Renal cortical epithelial cell (primary cell): ENCODE data around the gene RBPJL. TPM values are rescaled to one million over a fixed set of nuclear protein-coding genes. Genes with fewer than 3 reads are reported as not detected.
"Not testable (repeated sequence)": the region's sequence is repeated elsewhere in the genome, so short reads cannot be mapped to it uniquely, and the experiment has no call there.

Source experiments
- DNase-seq: peaks from one replicate; pipeline ENCODE4 v3.0.0-alpha.2; 2011; ENCODE audit warnings: low read depth
- total RNA-seq: library from RNA; depleted of rRNA; stranded (reverse); fragments of >200 nt; gene quantifications from 2 replicates; pipeline ENCODE4 v1.2.3, GENCODE V29; 2014

RBPJL gene
- total RNA-seq, 1 donor from 2014 or later: not detected

DNA sequence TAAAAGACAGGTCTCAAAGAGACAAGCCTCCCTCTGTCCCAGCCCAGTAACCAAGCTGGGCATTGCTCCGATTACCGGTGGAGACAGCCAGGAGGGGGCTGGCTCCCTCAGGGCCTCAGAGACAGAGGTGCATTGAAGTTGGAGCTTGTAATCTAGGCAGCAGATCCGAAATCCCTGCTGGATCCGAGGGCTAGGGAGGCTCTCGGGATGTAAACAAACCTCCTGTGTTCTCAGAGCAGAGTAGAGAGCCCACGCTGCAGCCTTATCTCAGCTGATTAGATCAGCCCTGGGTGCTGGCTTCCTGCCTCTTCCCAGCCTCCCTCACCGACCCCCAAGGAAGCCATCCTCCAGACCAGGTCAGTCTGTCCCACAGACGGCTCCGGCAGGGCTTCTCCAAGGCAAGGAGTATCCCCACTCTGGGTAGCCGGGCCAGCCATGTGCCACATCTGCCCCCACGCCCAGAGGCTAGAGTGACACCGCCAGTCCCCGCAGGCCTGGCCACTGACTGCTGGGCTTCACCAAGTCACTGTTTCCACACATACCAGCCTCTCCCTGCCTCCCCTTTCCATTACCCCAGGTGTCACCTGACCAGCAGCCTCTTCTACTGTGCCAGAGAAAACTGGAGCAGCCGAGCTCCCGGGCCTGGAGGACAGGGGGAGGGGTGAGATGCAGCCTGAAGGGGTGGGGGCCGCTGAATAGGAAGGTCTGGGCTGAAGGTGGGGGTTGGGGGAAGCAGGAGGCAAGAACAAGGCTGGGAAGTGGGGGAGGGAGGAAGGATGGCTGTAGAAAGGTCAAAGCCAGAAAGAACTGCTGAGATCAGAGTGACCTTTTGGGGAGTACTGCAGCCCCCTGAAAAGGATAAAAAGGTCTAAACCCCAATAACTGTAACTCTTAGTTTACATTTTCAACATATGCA lies 35.6 kb downstream of the RBPJL start:
- DNase-seq: peak; percentile 81

DNA sequence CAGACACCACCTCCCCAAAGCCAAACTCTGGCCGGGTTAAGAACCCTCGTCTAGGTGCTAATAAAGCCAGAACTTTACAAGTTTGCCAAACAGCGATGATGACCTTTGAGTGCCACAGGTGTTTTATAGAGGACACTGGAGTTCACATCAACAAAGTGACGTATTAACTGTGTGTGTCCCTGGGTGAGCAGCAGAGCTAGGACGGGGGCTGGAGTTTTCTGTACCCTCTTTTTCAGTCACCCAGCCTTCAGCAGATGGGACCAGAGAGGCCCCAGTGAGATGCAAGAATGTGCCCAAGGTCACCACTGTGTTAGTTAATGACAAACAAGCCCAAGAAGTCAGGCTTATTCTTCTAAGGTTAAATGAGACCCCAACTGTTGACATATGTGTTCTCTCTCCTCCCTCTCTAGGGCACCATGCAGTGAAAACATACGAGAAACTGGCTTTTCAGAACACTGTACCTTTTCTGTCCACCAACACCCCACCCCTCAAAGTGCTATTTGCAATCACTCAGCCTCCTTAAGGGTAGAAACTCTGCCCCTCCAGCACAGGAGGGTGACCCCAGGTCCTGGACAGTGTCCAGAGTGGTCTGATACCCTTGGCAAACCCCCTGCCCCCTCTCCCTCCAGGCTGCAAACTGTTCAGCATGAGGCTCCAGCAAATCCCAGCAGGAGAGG lies 36.4 kb downstream of the RBPJL start:
- no peak for DNase-seq

DNA sequence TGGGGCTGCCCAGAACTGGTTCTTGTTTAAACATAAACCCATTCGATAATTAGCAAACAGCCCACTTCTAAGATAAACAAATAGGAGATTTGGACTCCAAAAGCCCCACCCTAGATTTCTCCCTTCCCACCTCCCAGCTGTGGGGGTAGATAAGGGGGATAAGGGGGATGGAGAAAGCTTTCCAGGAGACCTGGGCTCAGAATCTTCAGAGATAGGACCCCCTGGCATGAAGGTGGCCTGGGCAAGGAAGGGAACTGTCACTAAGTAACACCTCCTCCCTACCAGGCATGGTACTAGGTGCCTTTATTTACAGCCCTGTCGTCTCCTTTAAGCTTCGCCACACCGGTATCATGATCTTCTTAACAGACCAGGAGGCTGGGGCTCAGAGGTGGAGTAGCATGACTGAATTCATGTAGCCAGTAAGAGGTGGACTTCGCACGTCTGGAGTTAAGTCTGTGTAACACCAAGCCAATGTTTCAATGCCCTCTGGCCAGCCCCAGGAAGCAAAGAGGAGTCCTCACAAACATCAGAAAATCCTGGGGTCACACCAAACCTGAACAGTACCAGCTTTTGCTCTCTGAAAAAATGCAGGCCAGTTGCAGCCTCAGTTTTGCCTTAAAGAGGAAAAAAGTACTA lies 37.0 kb downstream of the RBPJL start:
- peak; percentile 82 for DNase-seq

DNA sequence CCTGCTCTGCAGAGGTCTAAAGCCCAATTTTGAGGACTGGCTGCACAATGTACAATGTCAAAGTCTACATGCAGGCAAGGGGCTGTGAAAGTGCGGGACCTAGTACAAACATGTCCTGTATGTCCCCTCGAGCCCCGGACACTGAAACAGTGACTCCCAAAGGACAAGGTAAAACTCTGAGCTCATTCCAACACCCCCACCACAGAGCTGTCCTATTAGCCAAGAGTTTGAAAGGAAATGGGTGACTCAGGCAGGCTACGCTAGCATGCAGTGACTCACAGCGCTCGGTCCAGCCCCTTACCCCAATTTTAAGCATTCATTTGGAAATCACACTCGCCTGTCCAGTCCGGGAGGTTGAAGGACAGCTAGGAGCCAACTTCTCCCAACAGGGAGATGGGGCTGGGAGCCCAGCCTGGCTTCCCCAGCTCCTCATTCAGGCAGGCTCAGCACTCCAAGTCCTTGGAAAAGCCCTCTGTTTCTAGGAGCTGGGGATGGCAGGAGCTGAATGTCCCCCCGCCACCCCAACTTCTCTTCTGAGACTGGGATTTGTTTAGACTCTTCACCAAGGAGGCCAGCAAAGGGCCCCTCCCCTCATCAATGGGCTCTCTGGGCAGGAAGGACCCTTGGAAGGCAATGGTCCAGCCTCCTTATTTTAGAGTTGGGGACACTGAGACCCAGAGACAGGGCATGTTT lies 37.7 kb downstream of the RBPJL start:
- peak; percentile 93 for DNase-seq

DNA sequence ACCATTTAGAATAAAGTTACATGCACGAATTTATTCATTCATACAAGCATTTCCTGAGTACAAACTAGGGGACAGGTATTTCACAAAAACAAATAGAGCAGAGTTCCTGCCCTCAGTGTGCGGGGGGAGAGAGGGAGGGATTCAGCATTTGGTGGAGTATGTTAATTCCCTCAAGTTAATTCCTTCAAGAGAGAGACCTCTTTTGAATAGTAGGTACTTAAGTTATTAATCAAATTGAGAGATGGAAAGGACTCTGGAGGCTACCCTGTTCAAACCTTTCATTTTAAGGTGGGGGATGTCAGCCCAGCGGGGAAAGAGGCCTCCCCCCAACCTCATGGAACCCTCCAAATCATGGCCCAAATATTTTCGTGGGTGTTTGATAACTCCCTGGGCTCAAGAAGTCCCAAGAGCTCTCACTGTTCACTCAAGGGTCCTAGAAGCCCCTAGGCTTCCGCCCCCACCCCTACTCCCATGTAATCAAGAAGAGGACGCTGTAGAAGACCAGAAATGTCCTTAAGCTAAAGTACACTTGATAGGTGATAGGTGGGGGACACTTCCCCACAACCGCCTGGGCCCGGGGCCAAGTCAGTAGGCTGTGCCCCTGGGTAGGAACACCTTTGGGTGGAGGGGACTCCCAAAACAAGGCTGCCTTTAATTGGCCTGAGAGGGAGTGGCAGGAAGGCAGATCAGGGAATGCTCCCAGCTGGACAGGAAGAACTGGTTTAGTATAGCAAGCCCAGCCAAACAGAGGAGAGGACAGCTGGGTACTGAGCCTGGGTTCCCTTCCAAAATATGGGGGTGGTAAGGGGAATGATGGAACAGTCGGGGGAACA lies 38.7 kb downstream of the RBPJL start:
- DNase-seq: peak; percentile 40

DNA sequence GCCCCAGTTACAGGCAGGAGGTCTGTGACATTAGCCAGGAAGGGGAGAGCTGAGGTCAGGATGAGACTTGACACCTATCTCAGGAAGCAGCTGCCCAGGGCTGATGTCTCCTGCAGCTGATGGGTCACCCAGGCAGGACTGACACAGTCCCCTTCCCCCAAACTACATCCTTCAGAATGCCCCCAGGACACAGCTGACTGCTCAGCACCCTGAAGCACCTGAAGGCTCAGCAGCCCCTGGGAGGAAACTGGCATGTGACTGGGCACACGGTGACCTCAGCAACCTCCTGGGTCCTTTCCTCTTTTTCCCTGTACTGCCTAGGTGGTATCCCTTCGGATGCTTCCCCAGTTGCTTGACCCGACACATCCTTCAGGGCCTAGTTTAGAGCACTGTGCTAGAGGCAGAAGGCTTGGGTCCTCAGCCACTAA lies 39.7 kb downstream of the RBPJL start:
- DNase-seq: no peak

DNA sequence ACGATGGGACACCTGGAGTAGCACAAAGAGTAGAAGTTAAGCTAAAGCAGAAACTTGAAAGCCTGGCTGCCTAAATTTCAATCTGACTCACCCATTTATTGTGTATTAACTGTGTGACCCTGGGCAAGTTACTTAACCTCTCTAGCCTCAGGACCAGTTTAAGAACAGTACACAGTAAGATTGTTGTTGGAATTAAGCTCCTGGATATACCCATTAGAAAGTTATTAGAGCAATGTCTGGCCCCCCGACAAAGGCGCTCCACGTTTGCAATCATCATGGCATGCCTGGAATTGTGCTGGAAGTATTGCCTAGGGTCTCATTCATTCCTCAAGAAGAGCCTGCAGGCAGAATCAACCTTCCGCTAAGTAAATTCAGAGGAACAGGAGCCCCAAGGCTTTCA lies 40.2 kb downstream of the RBPJL start:
- peak; percentile 27 for DNase-seq

DNA sequence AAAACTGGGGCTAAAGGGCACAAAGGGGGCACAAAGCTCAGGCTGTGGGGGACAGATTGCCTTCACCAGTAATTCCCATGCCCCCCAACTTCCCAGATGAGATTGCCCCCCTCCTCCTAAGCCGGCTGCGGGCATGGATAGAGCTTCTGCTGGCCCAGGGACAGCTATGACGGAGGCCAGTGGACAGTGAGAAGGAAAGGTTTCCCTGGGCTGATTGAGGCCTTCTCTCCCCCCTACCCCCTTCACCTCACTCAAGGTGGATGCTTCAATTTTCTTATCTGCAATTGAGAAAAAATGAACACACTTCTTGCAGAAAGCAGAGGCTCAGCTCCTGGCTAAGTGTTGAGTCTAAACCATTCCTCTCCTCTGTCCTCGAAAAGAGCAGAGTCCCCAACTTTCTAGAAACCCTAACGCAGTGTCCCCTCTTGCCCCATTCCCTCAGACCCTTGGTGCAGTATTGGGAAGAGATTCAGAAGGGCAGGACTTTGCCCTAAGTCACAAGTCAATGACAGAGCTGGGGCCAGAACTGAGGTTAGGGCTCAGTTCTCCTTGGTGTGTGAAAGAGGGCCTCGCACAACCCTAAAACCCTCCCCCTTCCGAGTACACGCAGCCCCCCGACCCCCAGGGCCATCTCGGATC lies 40.8 kb downstream of the RBPJL start:
- no peak for DNase-seq

DNA sequence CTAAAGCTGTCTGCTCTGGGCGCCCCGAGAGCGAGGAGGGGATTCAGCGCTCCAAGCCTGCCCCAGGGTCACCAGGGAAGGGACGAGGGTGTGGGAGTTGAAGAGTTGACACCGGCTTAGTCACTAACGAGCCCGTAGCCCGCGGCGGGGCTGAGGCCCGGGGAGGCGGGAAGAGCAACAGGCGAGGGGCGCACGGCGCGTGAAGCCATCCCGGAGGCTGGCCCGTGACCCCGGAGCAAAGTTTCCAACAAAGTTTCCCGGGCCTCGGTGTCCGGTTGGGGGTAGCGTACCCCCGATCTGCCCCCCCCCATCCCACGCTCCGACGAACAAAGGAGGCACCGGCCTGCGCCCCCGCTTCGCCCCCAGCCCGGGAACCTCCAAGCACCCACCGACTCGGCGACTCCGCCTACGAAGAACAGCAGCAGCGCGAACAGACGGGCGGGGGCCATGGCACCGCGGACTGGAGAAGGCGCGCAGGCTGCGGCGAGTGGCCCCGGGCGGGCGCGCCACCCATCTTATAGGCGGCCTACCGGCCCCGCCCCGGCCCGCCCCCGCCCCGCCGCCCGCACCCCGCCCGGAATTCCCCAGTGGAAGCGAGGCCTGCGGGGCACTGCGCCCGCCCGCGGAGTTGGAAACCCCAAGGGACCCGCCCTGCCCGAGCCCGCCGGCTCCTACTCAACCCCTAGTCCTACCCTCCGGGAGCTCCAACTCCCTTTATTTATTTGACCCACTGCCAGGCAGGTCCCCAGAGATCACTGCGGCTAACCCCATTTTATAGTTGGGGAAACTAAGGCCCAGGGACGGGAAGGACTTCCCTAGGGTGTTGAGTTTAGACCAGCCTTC lies 41.5 kb downstream of the RBPJL start, which contains the start of gene SDC4:
SDC4 (minus strand) TSS at position 489 of the 843 bp plus-strand sequence; CDS start at position 449, 40 bp downstream.
- peak; percentile 43 for DNase-seq

DNA sequence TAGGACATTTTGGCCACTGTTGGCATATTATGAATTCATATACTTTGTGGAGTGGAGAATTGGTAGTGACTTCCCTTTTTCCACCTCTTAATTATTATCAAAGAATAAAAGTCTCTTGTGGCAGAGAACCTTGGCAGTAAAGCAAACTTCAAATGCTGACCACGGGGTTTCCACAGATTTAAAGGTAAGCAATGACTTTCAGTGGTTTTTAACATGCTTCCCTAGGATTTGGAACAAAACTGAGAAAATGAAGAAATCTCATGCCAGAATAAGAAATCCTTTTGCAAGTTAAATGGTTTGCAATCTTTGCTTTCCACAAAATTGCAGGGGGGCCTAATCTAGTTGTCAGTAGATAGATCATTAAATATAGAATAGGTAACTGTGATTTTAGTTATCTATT lies 43.6 kb downstream of the RBPJL start:
- DNase-seq: no peak

DNA sequence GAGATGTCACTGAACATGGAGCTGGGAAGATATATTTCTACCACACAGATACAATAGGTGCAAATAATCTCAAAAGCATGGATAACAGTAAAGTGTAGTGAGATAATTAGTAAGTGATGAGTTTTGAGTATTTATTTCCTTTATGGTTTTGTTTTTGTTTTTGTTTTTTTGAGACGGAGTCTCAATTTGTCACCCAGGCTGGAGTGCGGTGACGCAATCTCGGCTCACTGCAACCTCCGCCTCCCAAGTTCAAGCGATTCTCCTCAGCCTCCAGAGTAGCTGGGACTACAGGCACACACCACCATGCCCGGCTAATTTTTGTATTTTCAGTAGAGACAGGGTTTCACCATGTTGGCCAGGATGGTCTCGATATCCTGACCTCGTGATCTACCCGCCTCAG lies 44.2 kb downstream of the RBPJL start:
- not testable (repeated sequence) for DNase-seq

DNA sequence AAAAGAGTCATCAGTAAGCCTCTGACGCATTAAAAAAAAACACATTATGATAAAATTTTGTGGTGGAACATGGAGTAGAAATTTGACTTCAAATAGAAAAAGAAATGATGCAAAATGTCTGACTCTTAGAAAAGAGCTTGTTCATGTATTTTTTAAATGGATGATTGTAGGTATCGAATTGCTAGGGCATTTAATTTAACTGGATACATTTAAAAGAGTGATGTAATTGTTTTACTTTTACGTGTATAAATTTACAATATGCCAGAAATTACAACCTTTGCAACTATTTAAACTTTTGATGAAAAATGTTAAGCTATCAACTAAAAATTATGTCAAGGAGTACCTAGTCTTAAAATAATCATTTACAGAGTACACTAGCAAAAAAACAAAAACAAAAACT lies 46.1 kb downstream of the RBPJL start:
- DNase-seq: no peak

DNA sequence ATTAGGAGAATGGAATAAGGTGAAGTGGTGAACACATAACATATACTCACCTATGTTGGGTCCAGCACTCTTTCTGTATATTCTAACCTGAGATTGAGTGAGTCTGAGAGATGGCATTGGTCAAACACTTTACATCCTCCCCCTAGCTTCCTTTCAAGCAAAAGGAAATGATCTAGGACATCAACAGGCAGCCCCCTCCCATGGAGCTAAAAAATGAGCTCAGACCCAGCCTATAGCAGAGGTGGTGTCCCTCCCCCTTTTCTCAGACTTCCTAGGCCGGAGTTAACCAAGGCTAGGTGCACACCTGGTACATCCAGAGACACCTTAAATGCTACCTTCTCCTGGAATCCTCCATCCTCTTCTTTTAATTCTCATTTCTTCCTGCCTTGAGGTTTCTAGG lies 47.1 kb downstream of the RBPJL start:
- DNase-seq: no peak

DNA sequence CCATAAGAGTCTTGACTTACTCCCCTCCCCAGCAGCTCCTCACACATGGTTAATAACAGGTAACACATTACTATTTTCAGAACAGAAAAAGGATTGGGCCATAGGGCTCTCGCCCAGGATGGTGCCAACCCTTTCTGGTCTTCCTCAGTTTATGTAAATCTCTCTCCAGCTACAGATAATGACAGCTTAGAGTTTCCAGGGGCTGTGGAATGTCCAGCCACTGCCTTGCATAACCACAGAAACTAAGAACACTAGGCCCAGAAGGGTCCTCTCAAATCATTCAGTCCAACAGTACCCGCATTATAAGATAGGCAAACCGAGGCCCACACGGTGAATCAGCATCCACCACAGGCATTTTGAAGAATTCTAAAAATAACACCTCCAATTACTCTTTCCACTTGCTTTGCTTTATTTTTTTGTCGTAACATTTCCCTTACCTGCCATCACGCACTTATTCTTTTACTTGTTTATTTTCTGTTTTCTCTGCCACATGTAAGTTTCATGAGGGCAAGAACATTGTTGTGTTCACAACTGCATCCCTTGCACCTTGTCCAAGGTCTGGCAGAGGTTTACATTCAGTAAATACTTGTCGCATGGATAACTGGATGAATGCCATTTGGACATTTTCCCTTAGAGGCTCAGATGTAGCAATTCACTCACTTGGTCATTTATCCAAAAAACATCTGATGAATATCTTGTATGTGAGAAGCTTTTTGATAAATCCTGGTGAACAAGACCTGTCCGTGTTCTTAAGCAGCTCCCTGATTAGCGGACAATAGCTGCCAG lies 48.0 kb downstream of the RBPJL start:
- no peak for DNase-seq

DNA sequence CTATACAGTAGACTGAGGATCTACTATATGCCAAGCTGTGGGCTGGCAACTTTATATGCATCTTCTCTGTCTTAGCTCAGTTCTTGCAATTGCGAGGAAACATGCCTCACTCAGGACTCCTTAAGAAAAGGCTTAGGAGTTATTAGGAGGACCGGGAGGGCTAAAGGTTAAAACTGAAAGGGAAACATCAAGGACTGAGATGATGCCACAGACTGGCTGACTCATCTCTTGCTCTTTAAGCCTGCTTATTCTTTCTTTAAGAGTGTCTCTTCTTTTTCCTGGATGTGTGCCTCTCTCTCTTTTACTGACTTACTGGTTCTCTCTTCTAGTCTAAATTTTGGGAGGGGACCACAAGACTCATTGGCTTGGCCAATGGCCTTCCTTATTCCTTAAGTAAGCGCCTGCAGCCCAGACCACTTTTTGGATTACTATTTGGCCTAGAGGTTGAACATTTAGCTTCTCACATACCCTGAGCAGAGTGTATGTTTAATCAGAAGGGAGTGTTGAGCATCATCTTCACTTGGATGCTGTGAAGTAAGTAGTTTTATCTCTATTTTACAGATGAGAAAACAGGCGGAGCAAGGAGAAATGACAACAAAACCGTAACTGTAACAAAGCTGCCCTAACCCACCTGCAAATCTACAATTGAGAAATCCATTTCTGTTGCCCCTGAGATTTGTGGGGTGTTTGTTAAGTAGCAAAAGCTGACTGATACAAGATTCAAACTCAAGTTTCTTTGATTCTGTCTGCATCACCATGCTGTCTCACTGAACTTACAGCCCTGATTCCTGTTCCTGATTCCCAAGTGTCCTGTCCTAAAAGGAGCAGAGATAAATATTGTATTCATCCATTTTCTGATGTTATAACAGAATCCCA lies 48.8 kb downstream of the RBPJL start:
- peak; percentile 74 for DNase-seq

DNA sequence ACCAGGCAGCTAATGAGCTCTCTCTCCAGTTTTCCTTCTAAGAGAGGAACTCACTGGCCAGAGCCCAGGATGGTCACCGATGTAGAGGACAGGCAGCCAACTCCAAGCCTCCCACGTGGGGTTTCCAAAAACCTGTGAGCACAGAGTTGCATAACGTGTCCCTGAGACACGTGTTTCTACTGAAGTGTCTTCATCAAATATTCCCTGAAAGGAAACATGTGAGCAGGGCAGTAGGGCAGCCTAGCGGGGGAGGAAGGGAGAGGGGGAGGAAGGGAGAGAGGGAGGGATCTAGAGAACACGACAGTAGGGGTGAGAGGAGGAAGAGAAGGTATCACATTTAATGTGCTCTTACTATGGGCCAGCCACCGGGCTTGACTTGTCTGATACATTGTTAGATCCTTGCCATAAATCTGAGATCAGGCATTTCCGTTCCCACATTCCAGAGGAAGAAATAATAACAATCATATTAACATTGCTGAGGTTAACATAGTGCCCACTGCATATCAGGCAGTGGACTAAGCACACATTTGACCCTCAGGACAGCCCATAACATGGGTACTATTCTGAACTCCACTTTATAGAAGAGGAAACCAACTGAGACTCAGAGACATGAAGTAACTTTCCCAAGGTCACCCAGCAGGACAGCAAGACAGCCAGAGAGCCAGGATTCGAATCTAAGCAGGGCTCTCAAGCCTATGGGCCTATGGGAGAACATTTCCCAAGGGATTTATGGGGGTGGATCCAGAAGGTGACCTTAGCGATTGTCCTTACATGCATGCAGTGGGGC lies 51.8 kb downstream of the RBPJL start:
- DNase-seq: peak; percentile 75

DNA sequence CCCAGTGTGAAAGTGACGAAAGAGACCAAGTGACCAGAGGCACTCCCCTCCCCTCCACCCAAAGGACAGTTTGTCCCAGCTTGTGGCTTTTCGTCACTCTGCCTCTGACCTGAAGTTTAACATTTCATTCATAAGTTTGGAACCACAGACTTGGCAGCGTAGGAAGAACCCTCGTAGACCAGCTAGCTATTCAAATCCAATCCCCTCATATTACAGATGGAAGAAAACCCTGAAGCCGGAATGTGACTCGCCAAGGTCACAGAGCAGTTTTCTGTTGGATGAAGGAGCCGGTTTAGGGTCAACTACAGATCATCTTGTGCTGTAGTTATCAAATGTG lies 52.4 kb downstream of the RBPJL start:
- DNase-seq: no peak
